D721Med (cell line): ENCODE results near the gene NCK2.

Experiments used
- DNase-seq: peaks from one replicate; pipeline ENCODE4 v3.0.0; 2011; ENCODE audit warnings: low spot score; ENCODE audit not compliant: insufficient read length
- FAIRE-seq: peaks from 2 replicates; lab custom pipeline; 2011; peaks lifted over from hg19 to GRCh38; lab: Jason Lieb, UNC
- TF ChIP-seq, protein P1 (sequence below): IDR thresholded peaks from 2 replicates; pipeline ENCODE4 v1.5.1; 2012; ENCODE audit warnings: mild to moderate bottlenecking, control low read depth; ENCODE audit not compliant: insufficient read depth; ENCODE audit errors: missing control alignments

The NCK2 gene

GRCh38 chr2:105882341-105882740, 137.6 kb downstream of the NCK2 start:
- no peak for FAIRE-seq
- no peak for DNase-seq
- TF ChIP-seq, protein P1, sequence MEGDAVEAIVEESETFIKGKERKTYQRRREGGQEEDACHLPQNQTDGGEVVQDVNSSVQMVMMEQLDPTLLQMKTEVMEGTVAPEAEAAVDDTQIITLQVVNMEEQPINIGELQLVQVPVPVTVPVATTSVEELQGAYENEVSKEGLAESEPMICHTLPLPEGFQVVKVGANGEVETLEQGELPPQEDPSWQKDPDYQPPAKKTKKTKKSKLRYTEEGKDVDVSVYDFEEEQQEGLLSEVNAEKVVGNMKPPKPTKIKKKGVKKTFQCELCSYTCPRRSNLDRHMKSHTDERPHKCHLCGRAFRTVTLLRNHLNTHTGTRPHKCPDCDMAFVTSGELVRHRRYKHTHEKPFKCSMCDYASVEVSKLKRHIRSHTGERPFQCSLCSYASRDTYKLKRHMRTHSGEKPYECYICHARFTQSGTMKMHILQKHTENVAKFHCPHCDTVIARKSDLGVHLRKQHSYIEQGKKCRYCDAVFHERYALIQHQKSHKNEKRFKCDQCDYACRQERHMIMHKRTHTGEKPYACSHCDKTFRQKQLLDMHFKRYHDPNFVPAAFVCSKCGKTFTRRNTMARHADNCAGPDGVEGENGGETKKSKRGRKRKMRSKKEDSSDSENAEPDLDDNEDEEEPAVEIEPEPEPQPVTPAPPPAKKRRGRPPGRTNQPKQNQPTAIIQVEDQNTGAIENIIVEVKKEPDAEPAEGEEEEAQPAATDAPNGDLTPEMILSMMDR: no peak

GRCh38 chr2:105882920-105883435, 138.3 kb downstream of the NCK2 start:
- no peak for DNase-seq
- TF ChIP-seq, protein P1: no peak
- FAIRE-seq: no peak

DNA sequence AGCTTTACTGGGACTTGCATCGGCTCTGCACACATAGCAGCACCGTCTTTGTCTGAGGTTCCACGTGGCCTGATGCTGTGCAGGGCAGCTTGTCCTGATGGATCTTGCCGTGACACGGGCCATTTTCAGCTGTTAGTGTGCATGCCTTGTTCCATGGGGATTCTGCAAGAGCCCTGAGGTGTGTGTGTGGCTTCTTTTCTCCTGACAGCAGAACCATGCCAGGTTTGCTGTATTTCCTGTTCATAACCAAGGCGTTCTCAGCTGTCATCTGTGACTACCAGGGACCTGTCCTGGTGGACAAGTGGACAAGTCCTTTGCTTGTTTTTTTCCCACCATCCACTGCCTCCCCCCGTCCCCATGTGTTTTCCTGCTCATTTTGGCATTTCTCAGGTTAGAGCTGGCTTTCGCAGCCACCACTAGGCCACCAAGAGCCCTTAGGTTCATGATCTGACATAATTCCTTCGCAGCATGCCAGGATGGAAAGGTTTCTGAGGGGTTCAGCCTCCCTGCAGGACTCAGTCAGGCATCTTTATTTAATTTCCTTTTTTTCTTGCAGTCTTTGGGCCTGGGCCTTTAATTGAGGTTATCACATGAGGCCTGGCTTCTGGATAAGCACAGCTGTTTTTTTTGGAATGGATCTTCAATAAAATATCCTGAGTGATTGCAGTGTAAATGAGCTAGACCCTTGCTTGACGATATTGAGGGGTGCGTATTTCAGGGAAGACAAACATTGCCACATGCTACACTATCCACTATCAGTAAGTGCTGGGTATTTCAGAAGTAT, 139.4 kb downstream of the NCK2 start:
- FAIRE-seq (no peak), DNase-seq (no peak)
- TF ChIP-seq, protein P1: no peak

GRCh38 chr2:105885456-105885855, 140.7 kb downstream of the NCK2 start:
- DNase-seq: no peak
- TF ChIP-seq, protein P1: no peak
- no peak for FAIRE-seq

DNA sequence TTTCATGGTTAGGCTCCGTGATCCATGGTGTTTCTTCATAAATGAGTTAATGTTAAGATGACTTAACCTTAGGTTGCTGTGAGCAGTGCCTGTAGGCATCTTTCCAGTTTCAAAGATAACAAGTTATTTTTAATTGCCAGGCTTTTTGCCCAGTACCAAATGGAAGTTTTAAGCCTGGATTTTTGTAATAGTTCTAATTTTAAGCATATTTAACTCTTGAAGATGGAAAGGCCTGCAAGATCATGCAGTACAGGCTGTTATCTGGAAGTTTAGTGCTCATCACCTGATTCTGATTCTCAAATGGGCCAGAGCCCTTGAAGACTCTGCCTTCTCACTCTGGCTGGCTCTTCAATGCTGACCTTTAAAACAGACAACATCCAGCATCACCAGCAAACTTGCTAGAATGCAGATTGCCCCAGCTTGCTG, 141.3 kb downstream of the NCK2 start:
- FAIRE-seq (no peak), DNase-seq (no peak)
- TF ChIP-seq, protein P1: no peak

GRCh38 chr2:105886687-105887086, 142.0 kb downstream of the NCK2 start:
- FAIRE-seq: no peak
- DNase-seq: no peak
- TF ChIP-seq, protein P1: no peak

- FAIRE-seq (no peak), DNase-seq (no peak)
- TF ChIP-seq, protein P1: no peak
These were observed 142.5 kb downstream of the NCK2 start for GRCh38 chr2:105887256-105887655.
